Measurements from ENCODE around the gene SLC52A1.

Gene SLC52A1

GRCh38 chr17:5020502-5021023 is 14.7 kb downstream of the SLC52A1 start:
- DNase-seq (ENCODE audit: extremely low read depth, low read depth), result no peak
- TF ChIP-seq, protein P1, sequence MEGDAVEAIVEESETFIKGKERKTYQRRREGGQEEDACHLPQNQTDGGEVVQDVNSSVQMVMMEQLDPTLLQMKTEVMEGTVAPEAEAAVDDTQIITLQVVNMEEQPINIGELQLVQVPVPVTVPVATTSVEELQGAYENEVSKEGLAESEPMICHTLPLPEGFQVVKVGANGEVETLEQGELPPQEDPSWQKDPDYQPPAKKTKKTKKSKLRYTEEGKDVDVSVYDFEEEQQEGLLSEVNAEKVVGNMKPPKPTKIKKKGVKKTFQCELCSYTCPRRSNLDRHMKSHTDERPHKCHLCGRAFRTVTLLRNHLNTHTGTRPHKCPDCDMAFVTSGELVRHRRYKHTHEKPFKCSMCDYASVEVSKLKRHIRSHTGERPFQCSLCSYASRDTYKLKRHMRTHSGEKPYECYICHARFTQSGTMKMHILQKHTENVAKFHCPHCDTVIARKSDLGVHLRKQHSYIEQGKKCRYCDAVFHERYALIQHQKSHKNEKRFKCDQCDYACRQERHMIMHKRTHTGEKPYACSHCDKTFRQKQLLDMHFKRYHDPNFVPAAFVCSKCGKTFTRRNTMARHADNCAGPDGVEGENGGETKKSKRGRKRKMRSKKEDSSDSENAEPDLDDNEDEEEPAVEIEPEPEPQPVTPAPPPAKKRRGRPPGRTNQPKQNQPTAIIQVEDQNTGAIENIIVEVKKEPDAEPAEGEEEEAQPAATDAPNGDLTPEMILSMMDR (IDR thresholded peaks at IDR 0.05; ENCODE audit: low read depth, low read length), result no peak

DNA sequence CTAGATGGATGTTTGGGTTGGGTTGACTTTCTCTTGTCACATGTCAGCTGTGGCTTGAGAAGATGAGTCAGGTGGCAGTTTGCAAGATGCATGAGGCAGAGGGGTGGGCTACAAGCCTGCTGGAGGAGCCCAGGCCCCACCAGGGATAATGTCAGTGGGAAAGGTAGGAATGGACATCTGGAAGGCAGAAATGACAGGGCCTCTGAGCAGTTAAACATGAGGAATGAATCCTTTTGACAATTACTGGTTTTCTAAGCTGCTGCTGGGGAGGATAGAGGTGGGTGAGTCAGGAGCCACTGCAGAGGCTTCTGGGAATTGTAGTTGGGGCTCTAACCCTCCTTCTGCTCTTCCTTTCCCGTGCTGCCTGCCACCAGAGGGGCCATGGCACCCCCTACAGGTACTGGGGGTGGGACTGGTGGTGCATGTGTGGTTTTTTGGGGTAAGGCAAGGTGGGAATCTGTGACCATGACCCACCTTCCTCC is 15.7 kb downstream of the SLC52A1 start:
- TF ChIP-seq, protein P1 (IDR thresholded peaks at IDR 0.05; ENCODE audit: low read depth, low read length), result no peak; the same call in 1 of the 2 replicates
- no peak for DNase-seq (ENCODE audit: extremely low read depth, low read depth)

- TF ChIP-seq, protein P1 (IDR thresholded peaks at IDR 0.05; ENCODE audit: low read depth, low read length), result no peak
- no peak for DNase-seq (ENCODE audit: extremely low read depth, low read depth)
Observed at GRCh38 chr17:5014357-5014756, 20.9 kb downstream of the SLC52A1 start.

GRCh38 chr17:5011928-5012327 is 23.3 kb downstream of the SLC52A1 start:
- no peak for DNase-seq (ENCODE audit: extremely low read depth, low read depth)
- TF ChIP-seq, protein P1 (IDR thresholded peaks at IDR 0.05; ENCODE audit: low read depth, low read length), result no peak

- DNase-seq (ENCODE audit: extremely low read depth, low read depth), result no peak
- TF ChIP-seq, protein P1 (IDR thresholded peaks at IDR 0.05; ENCODE audit: low read depth, low read length), result no peak
Observed at GRCh38 chr17:5003214-5003867, 31.9 kb downstream of the SLC52A1 start.

DNA sequence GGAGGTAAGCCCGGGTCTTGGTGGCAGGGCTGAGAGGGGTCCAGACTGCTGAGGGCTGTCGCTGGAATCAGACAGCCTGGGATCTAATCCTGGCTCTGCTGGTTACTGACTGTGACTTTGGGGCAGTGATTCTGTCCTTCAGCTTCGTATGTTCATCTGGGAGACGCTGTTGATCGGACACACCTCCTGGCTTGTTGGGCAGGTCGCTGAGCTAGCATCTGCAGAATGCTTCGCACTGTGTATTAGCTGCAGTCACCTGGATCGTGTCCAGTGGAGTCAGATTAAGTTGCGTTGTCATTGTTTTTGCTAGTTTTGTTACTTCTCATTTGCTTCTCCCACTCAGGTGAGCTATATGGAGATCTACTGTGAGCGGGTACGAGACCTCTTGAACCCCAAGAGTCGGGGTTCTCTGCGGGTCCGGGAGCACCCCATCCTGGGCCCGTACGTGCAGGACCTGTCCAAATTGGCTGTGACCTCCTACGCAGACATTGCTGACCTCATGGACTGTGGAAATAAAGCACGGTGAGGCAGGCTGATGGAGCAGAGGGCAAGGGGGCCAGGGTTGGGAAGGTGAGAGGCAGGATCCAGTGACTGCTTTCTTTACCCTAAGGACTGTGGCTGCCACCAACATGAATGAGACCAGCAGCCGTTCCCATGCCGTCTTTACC is 33.0 kb downstream of the SLC52A1 start:
- no peak for DNase-seq (ENCODE audit: extremely low read depth, low read depth)
- TF ChIP-seq, protein P1 (IDR thresholded peaks at IDR 0.05; ENCODE audit: low read depth, low read length), result no peak

DNA sequence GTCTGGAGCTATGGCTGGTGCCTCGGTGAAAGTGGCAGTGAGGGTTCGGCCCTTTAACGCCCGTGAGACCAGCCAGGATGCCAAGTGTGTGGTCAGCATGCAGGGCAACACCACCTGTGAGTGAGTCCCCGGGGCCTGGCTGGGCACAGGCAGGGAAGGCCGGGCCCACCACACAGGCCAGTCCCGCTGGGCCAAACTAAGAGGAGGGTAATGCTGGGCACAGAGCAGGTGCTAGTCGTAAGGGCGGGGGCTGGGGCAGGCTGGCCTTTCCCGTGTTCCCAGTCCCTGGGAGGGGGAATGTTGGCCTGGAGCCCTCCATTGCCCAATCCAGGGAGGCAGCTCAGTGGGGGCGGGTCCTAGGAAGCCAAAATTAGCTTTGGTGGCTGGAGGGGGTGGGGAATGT is 35.0 kb downstream of the SLC52A1 start:
- TF ChIP-seq, protein P1 (IDR thresholded peaks at IDR 0.05; ENCODE audit: low read depth, low read length), result no peak
- no peak for DNase-seq (ENCODE audit: extremely low read depth, low read depth)
